C1 segment of cervical spinal cord (tissue), 14 donors: ENCODE results near the gene PNKD.

Source experiments
- DNase-seq, 14 donors: peaks; one replicate each; lab custom pipeline; 2025; lab: John Stamatoyannopoulos, UW

Gene PNKD

DNA sequence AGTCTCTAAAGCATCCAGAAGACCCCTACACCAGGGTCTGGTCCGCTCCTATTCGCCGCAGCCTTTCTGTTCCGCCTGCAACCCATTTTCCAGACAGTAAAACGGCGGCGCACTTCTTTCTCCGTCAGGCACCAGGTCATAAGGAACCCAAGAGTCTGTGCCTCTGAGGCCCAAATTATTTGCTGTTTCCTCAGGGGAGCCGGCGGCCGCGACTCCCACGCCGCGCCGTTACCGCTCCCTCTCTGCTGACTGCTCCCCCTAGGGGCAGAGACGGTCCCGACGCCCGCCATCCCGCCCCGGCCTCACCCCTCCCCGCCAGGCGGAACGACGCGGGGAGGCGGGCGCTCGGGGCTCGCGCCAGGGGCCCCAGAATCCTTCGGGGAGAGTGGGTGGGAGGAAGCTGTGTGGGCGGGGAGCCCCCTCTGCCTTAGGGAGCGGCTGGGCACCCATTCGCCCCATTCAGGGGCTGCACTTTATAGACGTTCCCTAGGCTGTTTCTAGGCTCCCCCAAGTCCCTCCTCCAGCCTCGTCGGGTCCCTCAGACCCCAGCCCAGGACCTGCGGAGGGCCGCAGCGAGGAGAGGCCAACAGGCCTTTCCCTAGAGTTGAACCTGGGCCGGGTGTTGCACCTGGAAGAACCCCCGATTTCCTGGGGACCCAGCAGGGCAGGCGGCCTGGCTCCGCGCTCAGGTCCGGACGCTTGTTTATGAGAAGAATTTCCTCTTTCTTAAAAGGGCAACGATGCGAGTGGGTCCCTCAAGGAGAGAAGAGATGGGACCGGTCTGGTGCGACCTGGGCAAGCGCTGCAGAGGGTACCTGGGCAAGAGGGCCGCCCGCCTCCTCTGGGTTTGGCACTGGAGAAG, 125.7 kb downstream of the PNKD start:
- peak; percentile 68 to 98 (median 96) for DNase-seq
